ENCODE measurements around the gene PARP1.

The PARP1 gene

GRCh38 chr1:226397955-226398636 lies 9.8 kb downstream of the PARP1 start:
- no peak for TF ChIP-seq CTCF (IDR thresholded peaks at IDR 0.05; ENCODE audit: control insufficient read depth, insufficient read depth, low read depth, low read length, missing control alignments)
- DNase-seq (ENCODE audit: low read depth): no peak
- H3K4me3 ChIP-seq (ENCODE audit: control insufficient read depth, low read depth, low read length): no peak overlapping the region

GRCh38 chr1:226397011-226397926 lies 10.6 kb downstream of the PARP1 start:
- TF ChIP-seq CTCF (IDR thresholded peaks at IDR 0.05; ENCODE audit: control insufficient read depth, insufficient read depth, low read depth, low read length, missing control alignments): no peak
- no peak for DNase-seq (ENCODE audit: low read depth)
- H3K4me3 ChIP-seq (ENCODE audit: control insufficient read depth, low read depth, low read length): no peak overlapping the region

- H3K4me3 ChIP-seq (ENCODE audit: control insufficient read depth, low read depth, low read length): no peak overlapping the region
- no peak for DNase-seq (ENCODE audit: low read depth)
- no peak for TF ChIP-seq CTCF (IDR thresholded peaks at IDR 0.05; ENCODE audit: control insufficient read depth, insufficient read depth, low read depth, low read length, missing control alignments)
Observed at GRCh38 chr1:226395753-226396152, 12.1 kb downstream of the PARP1 start.

- TF ChIP-seq CTCF (IDR thresholded peaks at IDR 0.05; ENCODE audit: control insufficient read depth, insufficient read depth, low read depth, low read length, missing control alignments): no peak
- no peak overlapping the region for H3K4me3 ChIP-seq (ENCODE audit: control insufficient read depth, low read depth, low read length)
- DNase-seq (ENCODE audit: low read depth): no peak
Observed at GRCh38 chr1:226394462-226394861, 13.4 kb downstream of the PARP1 start.

GRCh38 chr1:226390681-226391080 lies 17.2 kb downstream of the PARP1 start:
- DNase-seq (ENCODE audit: low read depth): no peak
- no peak overlapping the region for H3K4me3 ChIP-seq (ENCODE audit: control insufficient read depth, low read depth, low read length)
- TF ChIP-seq CTCF (IDR thresholded peaks at IDR 0.05; ENCODE audit: control insufficient read depth, insufficient read depth, low read depth, low read length, missing control alignments): no peak

GRCh38 chr1:226388131-226388530 lies 19.8 kb downstream of the PARP1 start:
- no peak overlapping the region for H3K4me3 ChIP-seq (ENCODE audit: control insufficient read depth, low read depth, low read length)
- DNase-seq (ENCODE audit: low read depth): no peak
- no peak for TF ChIP-seq CTCF (IDR thresholded peaks at IDR 0.05; ENCODE audit: control insufficient read depth, insufficient read depth, low read depth, low read length, missing control alignments)

Measured in AG09309 (cell line).